IPS-18c (cell line): ENCODE data around the gene LRRC28.
"Not testable (repeated sequence)": the region's sequence is repeated elsewhere in the genome, so short reads cannot be mapped to it uniquely, and the experiment has no call there.

ENCODE experiments used
- H3K4me3 ChIP-seq: 2 replicates; pipeline ENCODE4 v1.7.0; 2013; ENCODE audit warnings: low read depth, mild to moderate bottlenecking, low read length, moderate library complexity; ENCODE audit not compliant: insufficient read depth
- H3K9me3 ChIP-seq: one replicate; pipeline ENCODE4 v1.6.1; 2013; ENCODE audit warnings: mild to moderate bottlenecking, low read length, moderate library complexity; ENCODE audit not compliant: control insufficient read depth, insufficient read depth

The LRRC28 gene

GRCh38 chr15:99250857-99251841 lies at the start of gene LRRC28:
Gene LRRC28, plus strand, starts transcription at chr15:99251481. Its CDS starts 4,477 bp downstream, at chr15:99255958.
- Histone ChIP-seq H3K9me3 (no peaks in the 10 kb centered on the region), H3K4me3 (peak within 1 kb of the TSS; percentile 92)

DNA sequence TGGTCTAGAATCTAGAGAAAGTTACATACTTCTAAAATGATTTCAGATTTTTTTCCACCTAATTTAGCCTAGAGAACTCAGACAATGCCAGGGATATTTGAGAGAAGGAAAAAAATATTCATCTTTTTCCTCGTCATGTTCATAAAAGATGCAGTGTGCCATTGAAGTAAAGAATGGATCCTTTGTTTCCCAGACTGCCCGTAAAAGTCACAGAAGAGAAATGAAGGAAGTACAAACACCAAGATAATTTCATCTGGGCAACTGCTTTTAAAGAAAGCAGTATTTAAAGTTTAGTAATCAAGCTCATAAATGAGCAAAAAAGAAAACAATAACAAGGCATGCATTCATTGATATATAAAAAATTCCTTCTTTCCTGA lies 49.1 kb upstream of the LRRC28 start:
- no peak overlapping the region for H3K4me3 ChIP-seq
- no peaks in the 10 kb centered on the region for H3K9me3 ChIP-seq

DNA sequence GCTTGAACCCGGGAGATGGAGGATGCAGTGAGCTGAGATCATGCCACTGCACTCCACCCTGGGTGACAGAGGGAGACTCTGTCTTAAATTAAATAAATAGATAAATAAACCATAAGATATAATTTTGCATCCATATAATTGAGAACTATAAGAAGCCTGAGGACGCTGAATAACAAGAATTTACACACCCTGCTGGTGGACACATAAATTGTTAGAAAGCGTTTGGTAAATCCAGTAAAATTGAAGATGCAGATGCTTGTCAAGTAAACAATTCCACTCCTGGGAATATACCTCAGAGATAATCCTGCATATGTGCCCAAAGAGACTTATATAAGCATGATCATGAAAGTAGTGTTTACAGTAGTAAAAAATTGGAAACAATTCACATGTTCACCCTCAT lies 43.6 kb upstream of the LRRC28 start:
- Histone ChIP-seq H3K4me3 (no peak overlapping the region), H3K9me3 (no peaks in the 10 kb centered on the region)

GRCh38 chr15:99209326-99209725 lies 42.0 kb upstream of the LRRC28 start:
- H3K9me3 ChIP-seq, result no peaks in the 10 kb centered on the region

GRCh38 chr15:99210334-99210733 lies 40.9 kb upstream of the LRRC28 start:
- H3K4me3 ChIP-seq, result no peak overlapping the region
- H3K9me3 ChIP-seq, result no peaks in the 10 kb centered on the region

More at GRCh38 chr15:99209326-99209725, 42.0 kb upstream of the LRRC28 start:
- no peak overlapping the region for H3K4me3 ChIP-seq

DNA sequence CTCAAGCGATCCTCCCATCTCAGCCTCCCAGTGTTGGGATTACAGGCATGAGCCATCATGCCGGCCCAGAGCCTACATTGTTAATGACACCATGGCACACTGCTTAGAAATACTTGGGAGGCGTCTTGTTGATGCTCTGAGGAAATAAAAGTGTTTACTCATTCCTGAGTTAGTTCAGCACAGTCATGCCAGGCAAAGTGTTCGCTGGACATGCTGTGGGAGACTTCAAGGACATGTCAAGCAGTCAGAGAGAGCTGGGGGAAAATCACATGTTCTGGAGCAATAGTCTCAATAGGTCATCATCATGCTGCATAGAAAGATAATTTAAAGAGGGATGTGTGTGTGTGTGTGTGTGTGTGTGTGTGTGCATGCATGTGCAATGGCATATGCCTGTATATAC lies 39.4 kb upstream of the LRRC28 start:
- Histone ChIP-seq H3K4me3 (no peak overlapping the region), H3K9me3 (no peaks in the 10 kb centered on the region)

GRCh38 chr15:99212406-99212805 lies 38.9 kb upstream of the LRRC28 start:
- no peaks in the 10 kb centered on the region for H3K9me3 ChIP-seq
- H3K4me3 ChIP-seq, result no peak overlapping the region

DNA sequence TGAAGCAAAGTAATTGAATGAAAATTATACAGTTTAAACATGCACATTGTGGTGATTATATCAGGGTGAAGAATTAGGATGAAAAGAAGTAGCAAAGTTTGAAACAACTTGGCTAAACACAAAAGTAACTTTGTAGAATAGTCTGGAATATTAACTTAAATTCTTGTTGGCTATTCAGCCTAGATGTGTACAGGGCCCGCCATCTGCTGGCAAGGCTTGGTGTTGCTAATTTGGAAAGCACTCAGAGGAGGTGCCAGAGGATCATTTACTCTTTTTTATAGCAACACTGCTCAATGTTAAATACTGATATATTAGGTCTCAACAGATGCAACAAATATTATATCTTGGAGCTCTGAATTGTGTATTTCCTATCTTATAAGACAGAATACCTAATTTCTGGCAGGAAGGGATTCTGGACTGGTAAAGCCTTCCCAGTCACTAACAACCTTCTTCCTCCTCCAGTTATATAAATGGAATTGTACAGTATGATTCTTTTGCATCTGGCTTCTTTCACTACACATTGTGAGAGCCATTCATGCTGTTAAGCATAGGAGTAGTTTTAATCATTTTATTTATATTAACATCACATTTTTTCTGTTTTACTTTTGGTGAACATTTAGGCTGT lies 38.0 kb upstream of the LRRC28 start:
- H3K4me3 ChIP-seq, result no peak overlapping the region
- H3K9me3 ChIP-seq, result no peaks in the 10 kb centered on the region

DNA sequence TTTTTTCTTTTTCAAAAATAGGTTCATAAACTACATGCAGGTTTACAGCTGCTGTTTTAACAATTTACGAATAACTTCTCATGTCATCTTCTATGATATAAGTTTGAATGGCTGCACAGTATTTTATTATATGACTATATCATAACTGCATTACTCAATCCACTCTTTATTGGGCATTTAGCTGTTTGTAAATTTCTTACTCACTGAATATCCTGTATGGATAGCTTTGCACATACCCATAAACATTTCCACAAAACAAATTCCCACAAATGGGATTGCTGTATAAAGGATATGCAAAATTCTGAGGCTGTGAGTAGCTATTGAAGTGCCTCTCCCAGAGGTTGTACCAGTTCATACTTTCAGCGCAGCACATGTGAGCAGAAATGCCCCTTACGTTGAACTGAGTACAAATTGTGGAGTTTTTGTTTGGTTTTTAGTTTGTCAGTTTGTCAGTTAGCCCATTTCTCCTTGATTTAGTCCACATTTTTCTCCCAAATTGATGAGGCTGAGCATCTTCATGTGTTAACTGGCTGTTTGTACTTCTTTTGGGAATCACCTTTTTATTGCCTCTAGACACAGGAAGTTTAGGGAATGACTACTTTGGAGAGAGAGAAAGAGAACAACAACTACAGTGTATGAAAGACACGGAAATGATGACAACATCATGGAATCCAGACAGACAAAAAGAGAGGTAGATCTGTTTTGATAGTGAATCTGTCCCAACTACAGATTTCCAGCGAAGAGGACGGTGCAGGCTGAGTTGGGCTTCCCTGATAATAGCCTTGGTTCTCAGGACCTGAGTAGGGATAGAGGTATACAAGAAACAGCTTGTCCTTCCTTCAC lies 26.7 kb upstream of the LRRC28 start:
- Histone ChIP-seq H3K4me3 (no peak overlapping the region), H3K9me3 (no peaks in the 10 kb centered on the region)

DNA sequence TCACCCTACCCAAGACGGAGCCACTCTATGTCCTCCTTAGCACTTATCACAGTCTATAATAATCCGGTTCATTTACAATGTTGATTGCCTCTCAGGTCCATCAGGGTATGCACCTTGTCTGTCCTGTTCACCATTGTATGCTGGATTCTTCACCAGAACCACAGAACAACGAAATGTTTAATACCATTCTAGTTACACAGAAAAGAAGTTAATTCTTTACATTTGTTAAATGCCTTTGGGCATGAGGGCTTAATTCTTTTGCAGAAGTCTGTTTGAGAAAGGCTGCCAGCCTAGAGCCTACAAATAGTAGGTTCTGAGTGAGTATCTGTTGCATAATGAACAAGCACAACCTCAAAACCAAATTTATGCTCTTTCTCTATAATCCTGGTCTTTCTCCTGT lies 24.5 kb upstream of the LRRC28 start:
- no peak overlapping the region for H3K4me3 ChIP-seq
- no peaks in the 10 kb centered on the region for H3K9me3 ChIP-seq

- H3K4me3 ChIP-seq, result no peak overlapping the region
- no peaks in the 10 kb centered on the region for H3K9me3 ChIP-seq
These were observed 23.0 kb upstream of the LRRC28 start for GRCh38 chr15:99228120-99228770.

DNA sequence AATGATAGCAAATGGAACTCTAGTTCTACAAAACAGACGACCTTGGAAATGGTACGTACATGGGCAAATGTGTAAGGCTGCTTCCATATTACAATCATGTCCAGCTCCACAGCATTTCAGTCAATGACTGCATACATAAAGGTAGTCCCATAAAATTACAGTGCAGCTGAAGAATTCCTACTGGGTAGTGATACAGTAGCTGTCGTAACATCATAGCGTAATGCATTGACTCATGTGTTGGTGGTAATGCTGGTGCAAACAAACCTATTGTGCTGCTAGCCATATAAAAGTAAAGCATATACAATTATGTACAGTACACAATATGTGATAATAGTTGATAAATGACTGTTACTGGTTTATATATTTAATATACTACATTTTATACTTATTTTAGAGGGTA lies 20.4 kb upstream of the LRRC28 start:
- Histone ChIP-seq H3K4me3 (no peak overlapping the region), H3K9me3 (no peaks in the 10 kb centered on the region)

DNA sequence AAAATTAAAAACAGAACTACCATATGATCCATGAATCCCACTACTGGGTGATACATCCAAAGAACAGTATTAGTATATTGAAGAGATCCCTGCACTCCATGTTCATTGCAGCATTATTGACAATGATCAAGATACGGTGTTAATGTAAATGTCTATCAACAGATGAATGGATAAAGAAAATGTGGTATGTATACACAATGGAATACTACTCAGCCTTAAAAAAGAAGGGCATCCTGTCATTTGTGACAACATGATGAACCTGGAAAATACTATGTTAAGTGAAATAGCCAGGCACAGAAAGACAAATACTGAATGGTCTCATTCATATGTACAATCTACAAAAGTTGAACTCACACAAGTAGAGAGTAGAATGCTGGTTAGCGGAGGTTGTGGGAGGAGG lies 18.5 kb upstream of the LRRC28 start:
- no peak overlapping the region for H3K4me3 ChIP-seq
- H3K9me3 ChIP-seq, result no peaks in the 10 kb centered on the region

DNA sequence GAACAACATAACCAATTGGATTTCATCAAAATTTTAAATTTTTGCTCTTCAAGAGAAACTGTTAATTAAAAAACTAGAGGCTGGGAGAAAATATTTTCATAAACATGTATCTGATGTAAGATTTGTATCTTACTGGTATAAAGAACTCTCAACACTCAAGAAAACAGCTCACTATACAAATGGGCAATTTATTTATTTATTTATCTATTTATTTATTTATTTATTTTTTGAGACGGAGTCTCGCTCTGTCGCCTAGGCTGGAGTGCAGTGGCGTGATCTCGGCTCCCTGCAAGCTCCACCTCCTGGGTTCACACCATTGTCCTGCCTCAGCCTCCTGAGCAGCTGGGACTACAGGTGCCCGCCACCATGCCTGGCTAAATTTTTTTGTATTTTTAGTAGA lies 17.1 kb upstream of the LRRC28 start:
- H3K4me3 ChIP-seq, H3K9me3 ChIP-seq: not testable (repeated sequence)

GRCh38 chr15:99238849-99239248 lies 12.4 kb upstream of the LRRC28 start:
- Histone ChIP-seq H3K9me3 (no peaks in the 10 kb centered on the region), H3K4me3 (no peak overlapping the region)

- Histone ChIP-seq H3K9me3 (no peaks in the 10 kb centered on the region), H3K4me3 (no peak overlapping the region)
These were observed 11.6 kb upstream of the LRRC28 start for GRCh38 chr15:99239545-99240198.

DNA sequence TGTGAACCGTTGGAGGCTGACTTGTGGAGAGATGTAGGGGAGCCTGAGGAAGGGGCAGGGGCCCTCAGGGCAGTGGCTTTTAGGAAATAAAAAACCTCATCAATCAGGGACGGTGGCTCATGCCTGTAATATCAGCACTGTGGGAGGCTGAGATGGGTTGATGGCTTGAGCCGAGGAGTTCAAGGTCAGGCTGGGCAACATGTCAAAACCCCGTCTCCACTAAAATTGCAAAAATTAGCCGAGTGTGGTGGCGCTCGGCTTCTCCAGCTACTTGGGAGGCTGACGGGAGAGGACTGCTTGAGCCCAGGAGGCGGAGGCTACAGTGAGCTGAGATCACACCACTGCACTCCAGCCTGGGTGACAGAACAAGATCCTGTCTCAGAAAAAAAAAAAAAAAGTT lies 9.5 kb upstream of the LRRC28 start:
- H3K4me3 ChIP-seq, result no peak overlapping the region
- H3K9me3 ChIP-seq, result no peaks in the 10 kb centered on the region
